Measurements from ENCODE around the gene ACOT9.
"Not testable (repeated sequence)": the region's sequence is repeated elsewhere in the genome, so short reads cannot be mapped to it uniquely, and the experiment has no call there.

ACOT9 gene

GRCh38 chrX:23692166-23692565 is 50.9 kb downstream of the ACOT9 start:
- no peak for DNase-seq

DNA sequence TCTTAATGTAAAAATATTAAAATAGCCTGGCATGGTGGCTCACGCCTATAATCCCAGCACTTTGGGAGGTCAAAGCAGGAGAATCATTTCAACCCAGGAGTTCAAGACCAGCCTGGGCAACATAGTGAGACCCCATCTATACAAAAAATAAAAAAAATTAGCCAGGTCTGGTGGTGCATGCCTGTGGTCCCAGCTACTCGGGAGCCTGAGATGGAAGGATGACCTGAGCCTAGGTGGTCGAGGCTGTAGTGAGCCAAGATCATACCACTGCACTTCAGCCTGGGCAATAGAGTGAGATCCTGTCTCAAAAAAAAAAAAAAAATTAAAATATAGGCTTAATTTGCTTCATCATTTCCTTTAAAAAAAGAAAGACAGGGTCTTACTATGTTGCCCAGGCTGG is 66.6 kb downstream of the ACOT9 start:
- not testable (repeated sequence) for DNase-seq

DNA sequence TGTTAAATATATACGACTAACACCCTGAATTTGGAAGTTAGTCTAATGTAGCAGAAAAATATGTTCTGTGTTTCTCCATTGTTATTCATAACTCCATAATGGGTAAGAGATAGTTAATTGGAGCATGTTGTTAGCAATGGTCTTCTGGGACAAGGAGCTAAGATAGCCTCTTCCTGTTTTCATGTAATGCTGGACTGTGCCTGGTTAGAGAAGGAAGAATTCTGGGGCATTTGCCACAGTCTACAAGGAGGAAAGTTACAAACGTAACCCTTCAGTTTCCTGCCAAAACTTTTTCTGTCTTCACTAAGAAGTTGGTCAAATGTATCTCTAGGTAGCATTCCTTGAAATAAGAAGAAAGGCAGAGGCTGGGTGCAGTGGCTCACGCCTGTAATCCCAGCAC is 70.0 kb downstream of the ACOT9 start:
- DNase-seq, result no peak

DNA sequence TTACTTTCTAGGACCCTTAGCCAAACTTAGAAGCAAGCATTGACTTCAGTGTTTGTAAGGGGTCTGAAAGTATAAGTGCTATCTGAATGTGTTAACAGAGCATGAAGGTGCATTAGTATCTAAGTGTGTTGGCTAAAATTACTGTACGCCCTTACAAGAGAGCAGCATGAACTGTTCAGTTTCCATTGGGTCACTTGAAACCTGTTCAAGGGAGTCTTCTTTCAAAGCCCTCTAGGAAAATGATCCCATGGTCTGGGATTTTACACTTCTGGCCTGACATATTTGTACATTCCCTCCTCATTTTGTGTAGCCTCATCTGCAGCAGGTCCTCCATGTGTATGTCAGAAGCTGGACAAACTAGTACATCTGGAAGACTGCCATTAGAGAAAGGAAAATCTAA is 72.5 kb downstream of the ACOT9 start:
- DNase-seq, result no peak

DNA sequence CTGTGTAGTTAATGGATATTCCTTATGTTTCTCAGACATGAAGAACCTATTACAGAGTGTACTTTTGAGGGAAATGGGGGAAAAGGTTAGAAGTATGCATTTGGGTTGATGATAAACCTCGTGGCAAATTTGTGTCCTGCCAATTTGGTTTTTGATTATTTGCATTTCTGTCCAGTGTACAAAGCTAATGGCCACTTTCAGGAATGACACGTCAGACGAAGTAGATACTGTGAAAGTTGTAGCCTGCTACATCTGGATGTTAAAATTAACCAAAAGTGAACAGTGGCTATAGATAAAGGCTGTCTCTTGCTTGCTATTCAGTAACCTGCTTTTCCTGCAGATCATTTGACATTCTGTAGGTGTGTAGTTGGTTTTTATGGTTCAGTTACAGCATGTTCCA is 74.7 kb downstream of the ACOT9 start:
- DNase-seq, result no peak

DNA sequence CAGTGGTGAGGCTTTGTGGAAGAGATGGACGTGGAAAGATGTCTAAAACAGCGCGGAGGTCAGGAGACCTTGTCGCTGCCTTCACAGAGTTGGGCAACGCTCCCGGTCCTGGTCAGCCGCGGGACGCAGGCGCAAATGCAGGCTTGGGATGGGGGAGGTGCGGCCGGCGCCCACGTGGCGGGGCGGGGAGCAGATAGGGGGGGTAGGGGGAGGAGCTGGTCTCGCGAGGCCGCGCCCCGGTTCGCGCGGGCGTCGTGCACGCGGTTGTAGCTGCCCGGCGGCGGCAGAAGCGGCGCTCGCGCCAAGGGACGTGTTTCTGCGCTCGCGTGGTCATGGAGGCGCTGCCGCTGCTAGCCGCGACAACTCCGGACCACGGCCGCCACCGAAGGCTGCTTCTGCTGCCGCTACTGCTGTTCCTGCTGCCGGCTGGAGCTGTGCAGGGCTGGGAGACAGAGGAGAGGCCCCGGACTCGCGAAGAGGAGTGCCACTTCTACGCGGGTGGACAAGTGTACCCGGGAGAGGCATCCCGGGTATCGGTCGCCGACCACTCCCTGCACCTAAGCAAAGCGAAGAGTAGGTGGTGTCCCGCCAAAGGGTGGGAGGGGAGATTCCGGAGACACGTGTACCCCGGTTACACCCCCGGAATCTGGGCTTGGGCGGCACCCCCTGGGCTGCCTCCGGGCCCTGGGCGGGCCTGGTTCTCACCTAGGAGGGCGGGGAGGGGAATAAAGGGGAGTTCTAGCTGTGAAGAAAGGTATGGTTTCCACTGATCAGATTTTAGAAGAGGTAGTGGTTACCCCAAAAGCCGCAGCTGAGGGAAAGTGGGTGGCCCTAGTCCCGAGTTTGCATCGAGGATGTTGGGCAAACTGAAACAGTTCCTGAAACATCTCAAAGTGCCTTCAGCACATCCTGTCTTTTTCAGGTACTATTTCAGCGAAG is 75.6 kb downstream of the ACOT9 start, which contains the start of gene PRDX4:
TSS of gene PRDX4 (plus strand) at position 255 of the 939 bp plus-strand sequence. CDS start at position 333, 78 bp downstream.
- peak; percentile 74 for DNase-seq

- DNase-seq, result no peak
Observed at GRCh38 chrX:23666282-23666681, 76.8 kb downstream of the ACOT9 start.

DNA sequence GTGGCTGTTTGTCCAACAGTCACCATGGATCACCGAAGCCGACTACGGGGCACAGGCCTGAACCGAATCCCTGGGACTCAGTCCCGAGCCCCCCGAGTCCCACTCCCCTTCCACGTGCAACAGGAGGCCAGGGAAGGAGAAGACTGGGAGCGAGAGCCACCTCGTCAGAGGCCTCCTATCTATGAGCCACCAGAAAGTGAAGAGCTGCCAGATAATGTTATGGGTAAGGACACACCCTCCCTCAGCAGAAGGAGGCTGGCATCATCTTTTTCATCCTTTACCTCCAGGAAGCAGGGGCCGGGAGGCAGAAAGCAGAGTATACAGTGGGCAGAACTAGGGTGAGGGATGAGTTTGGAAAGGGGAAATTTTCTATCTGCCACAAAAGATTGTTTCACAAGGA is 78.6 kb downstream of the ACOT9 start:
- DNase-seq, result no peak

DNA sequence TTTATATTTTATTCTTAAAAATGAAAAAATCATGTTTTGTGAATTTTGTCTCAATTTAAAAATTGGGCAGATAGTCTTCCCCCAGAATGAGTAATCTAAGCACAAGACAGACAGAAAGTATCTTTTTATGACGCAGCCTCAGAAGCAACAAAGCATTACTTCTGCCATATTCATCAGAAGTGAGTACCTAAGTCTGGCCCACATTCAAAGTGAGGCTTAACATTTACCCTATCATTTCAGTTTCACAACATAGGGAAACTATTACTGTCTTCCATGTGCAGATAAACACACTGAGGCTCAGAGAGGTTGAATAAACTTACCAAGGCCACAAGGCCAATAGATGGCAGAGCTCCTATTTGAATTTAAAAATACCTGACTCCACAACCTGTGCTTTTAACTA is 80.2 kb downstream of the ACOT9 start:
- DNase-seq, result no peak

- DNase-seq, result no peak
Observed at GRCh38 chrX:23662187-23662586, 80.9 kb downstream of the ACOT9 start.

GRCh38 chrX:23661671-23662070 is 81.4 kb downstream of the ACOT9 start:
- no peak for DNase-seq

GRCh38 chrX:23660766-23661132 is 82.3 kb downstream of the ACOT9 start:
- no peak for DNase-seq

- DNase-seq, result not testable (repeated sequence)
Observed at GRCh38 chrX:23660083-23660765, 82.9 kb downstream of the ACOT9 start.

- no peak for DNase-seq
Observed at GRCh38 chrX:23659339-23659738, 83.7 kb downstream of the ACOT9 start.

DNA sequence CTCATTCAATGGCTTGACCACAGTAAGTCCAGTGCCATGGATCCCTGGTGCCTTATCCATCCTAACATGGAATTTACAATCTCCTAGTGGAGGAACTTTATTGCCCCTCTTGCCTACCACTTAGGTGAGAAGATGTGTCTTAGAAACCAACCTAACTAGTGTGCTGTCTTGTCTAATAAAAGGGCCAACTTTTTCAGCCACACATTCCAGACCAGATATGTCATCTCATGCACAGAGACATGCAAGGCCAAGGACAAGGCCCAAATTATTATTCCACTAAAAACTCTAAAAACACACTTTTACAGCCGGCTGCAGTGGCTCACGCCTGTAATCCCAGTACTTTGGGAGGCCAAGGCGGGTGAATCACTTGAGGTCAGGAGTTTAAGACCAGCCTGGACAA is 86.4 kb downstream of the ACOT9 start:
- no peak for DNase-seq

DNA sequence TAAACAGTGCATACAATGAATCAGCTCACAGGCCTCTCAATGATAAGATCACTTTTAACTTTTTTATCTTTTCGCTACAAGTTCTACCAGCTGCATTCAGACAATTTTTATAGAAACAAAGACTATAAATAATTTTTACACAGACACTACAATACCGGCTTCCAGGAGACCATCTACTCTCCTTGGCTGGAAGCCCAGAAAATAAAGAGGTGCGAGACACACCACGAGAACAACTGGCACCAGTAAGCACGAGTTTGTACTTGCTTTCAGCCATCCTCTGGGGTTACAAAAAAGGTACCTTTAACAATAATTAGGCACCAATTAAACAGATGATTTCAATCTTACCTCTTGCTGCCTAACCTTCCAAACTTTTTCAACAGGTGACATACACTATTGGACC is 87.0 kb downstream of the ACOT9 start:
- DNase-seq, result no peak
